ENCODE measurements around the gene SLAIN2.
"Not testable (repeated sequence)": the region's sequence is repeated elsewhere in the genome, so short reads cannot be mapped to it uniquely, and the experiment has no call there.

SLAIN2 gene

DNA sequence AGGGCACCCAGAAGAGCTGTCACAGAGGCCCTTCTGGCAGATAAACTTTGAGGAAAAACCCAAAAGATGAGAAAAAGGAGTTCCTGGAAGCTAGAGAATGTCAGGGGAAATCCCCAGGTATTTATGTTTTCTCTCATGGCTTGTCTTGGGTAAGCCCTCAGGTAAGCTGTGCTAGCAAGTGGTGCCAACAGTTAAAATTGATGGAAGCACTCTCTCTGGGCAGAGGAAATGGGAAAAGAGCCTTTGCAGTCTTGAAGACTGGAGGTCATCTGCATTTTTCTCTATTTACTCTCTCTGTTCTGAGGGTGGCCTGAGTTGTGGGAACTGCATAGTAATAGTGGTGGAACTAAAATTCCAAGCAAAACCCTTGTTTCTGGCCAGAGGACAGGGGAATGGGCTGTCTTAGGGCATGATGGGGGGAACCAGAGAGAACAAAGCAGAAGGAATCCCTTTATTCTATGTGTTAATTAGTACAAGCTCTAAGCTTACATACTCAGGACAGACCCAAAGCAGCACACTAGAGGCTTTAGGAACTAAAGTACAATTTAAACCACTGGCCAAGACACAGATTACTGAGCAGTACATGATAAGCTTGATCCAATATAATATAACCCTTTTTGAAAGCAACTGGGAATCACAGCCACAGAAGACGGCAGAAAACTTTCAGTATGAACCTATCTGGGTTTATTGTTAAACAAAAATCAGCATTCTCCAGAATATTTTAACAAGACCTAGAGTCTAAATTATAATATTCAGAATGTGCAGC lies 88.6 kb downstream of the SLAIN2 start:
- no peak overlapping the region for H3K9ac ChIP-seq (ENCODE audit: low read length)
- no peaks in the 10 kb centered on the region for H3K36me3 ChIP-seq (ENCODE audit: control insufficient read depth, insufficient read depth, low read length)
- H3K4me3 ChIP-seq (ENCODE audit: low read length), result no peak overlapping the region
- no peak overlapping the region for H3K27ac ChIP-seq (ENCODE audit: low read depth, low read length)
- H3K4me1 ChIP-seq (ENCODE audit: control insufficient read depth, insufficient read depth, low read length), result no peaks in the 10 kb centered on the region
- H3K27me3 ChIP-seq (ENCODE audit: control insufficient read depth, insufficient read depth, low read length), result no peaks in the 10 kb centered on the region

DNA sequence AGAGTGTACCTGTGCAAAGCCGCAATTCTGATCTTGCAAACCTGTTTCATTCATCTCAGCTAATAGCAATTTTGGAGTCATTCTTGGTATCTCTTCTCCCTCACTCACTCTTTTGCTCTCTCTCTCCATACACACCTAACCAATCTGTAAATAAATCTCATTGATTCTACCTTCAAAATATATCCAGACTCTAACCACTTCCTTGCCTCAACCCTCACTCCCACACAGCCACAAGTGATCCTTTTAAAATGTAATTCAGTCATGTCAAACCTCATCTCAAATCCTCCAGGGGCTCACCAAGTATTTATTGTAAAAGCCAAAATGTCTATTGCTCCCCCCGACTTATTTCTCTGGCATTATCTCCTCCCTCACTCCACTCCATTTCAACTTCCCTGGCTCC lies 90.1 kb downstream of the SLAIN2 start:
- H3K4me3 ChIP-seq (ENCODE audit: low read length), result no peak overlapping the region
- H3K36me3 ChIP-seq (ENCODE audit: control insufficient read depth, insufficient read depth, low read length), result no peaks in the 10 kb centered on the region
- no peaks in the 10 kb centered on the region for H3K27me3 ChIP-seq (ENCODE audit: control insufficient read depth, insufficient read depth, low read length)
- H3K4me1 ChIP-seq (ENCODE audit: control insufficient read depth, insufficient read depth, low read length), result no peaks in the 10 kb centered on the region
- no peak overlapping the region for H3K27ac ChIP-seq (ENCODE audit: low read depth, low read length)
- no peak overlapping the region for H3K9ac ChIP-seq (ENCODE audit: low read length)

DNA sequence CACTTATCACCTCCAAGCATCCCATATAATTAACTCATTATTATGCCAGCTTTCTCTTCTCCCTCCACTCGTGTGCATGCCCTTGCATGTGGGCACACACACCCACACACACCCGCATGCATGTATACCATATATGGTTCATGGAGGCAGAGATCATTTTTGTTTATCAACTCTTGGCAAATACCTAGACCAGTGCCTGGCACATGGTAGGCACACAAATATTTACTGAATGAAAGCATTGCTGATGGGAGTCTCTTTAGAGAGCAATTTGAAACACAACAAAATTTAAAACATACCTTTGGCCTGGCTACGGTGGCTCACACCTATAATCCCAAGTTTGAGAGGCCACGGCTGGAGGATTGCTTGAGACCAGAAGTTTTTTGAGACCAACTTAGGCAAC lies 90.7 kb downstream of the SLAIN2 start:
- H3K36me3 ChIP-seq (ENCODE audit: control insufficient read depth, insufficient read depth, low read length), result no peaks in the 10 kb centered on the region
- no peaks in the 10 kb centered on the region for H3K27me3 ChIP-seq (ENCODE audit: control insufficient read depth, insufficient read depth, low read length)
- no peak overlapping the region for H3K9ac ChIP-seq (ENCODE audit: low read length)
- no peak overlapping the region for H3K27ac ChIP-seq (ENCODE audit: low read depth, low read length)
- no peaks in the 10 kb centered on the region for H3K4me1 ChIP-seq (ENCODE audit: control insufficient read depth, insufficient read depth, low read length)
- no peak overlapping the region for H3K4me3 ChIP-seq (ENCODE audit: low read length)

DNA sequence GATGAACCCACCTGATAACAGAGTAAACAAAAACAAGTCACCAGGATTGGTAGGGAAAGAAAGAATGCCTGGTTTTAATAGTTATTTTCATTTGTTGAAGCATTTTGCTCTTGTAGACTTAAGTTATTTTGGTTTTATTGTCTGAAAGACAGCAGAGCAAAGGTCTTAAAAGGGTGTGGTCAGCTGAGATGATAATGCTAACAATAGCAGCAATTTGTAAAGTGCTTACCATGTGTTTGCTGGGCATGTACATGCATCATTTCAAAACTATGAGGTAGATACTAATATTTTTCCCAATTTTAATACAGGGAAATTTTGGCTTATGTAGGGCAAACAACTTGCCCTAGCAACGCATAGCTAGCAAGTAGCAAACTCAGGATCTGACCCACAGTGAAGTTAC lies 95.0 kb downstream of the SLAIN2 start:
- H3K27me3 ChIP-seq (ENCODE audit: control insufficient read depth, insufficient read depth, low read length), result no peaks in the 10 kb centered on the region
- no peak overlapping the region for H3K27ac ChIP-seq (ENCODE audit: low read depth, low read length)
- no peak overlapping the region for H3K4me3 ChIP-seq (ENCODE audit: low read length)
- H3K36me3 ChIP-seq (ENCODE audit: control insufficient read depth, insufficient read depth, low read length), result no peaks in the 10 kb centered on the region
- no peaks in the 10 kb centered on the region for H3K4me1 ChIP-seq (ENCODE audit: control insufficient read depth, insufficient read depth, low read length)
- H3K9ac ChIP-seq (ENCODE audit: low read length), result no peak overlapping the region

DNA sequence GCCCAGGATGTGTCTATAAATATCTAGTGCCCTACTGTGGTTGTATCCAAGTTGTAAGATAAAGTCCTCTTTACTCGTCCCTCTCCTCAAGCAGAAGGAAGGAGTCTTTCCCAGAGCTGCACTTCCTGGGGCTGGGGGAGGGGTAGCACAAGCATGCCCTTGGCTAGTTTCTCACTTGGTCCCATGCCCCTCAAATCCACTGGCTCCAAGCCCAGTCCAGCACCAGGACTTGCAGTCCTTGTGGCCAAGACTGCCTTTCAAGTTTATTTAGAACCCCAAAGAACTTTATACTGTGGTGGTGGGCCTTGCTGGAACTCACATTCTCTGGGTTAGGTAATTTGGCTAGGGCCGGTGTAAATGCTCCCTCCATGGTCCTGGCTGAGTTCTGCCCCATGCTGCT lies 98.7 kb downstream of the SLAIN2 start:
- no peak overlapping the region for H3K9ac ChIP-seq (ENCODE audit: low read length)
- no peaks in the 10 kb centered on the region for H3K4me1 ChIP-seq (ENCODE audit: control insufficient read depth, insufficient read depth, low read length)
- H3K36me3 ChIP-seq (ENCODE audit: control insufficient read depth, insufficient read depth, low read length), result no peaks in the 10 kb centered on the region
- no peak overlapping the region for H3K4me3 ChIP-seq (ENCODE audit: low read length)
- no peaks in the 10 kb centered on the region for H3K27me3 ChIP-seq (ENCODE audit: control insufficient read depth, insufficient read depth, low read length)
- H3K27ac ChIP-seq (ENCODE audit: low read depth, low read length), result no peak overlapping the region

DNA sequence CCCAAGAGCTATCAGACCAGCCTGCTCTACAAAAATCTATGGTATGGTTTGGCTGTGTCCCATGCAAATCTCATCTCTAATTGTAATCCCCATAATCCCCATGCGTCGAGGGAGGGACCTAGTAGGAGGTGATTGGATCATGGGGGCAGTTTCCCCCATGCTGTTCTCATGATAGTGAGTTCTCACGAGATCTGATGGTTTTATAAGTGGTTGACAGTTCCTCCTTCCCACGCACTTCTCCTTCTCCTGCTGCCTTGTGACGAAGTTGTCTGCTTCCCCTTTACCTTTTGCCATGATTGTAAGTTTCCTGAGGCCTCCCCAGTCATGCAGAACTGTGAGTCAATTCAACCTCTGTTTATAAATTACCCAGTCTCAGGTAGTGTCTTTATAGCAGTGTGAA lies 99.6 kb downstream of the SLAIN2 start:
- not testable (repeated sequence) for H3K36me3 ChIP-seq (ENCODE audit: control insufficient read depth, insufficient read depth, low read length); H3K4me3 ChIP-seq (ENCODE audit: low read length); H3K4me1 ChIP-seq (ENCODE audit: control insufficient read depth, insufficient read depth, low read length); H3K27ac ChIP-seq (ENCODE audit: low read depth, low read length); H3K9ac ChIP-seq (ENCODE audit: low read length); H3K27me3 ChIP-seq (ENCODE audit: control insufficient read depth, insufficient read depth, low read length)

DNA sequence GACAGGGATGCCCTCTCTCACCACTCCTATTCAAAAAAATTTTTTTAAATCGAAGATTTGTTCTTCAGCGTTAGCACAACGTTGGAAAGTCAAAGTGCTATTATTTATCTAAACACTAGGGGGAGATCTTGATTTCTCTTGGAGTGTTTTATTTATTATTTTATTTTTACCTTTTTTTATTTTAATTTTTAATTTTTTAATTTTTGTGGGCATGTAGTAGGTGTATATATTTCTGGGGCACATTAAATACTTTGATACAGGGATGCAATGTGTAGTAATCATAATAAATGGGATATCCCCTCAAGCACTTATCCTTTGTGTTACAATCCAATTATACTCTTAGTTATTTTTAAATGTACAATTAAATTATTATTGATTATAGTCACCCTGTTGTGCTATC lies 104.4 kb downstream of the SLAIN2 start:
- Histone ChIP-seq H3K27ac (ENCODE audit: low read depth, low read length) (no peak overlapping the region), H3K4me1 (ENCODE audit: control insufficient read depth, insufficient read depth, low read length) (no peaks in the 10 kb centered on the region), H3K4me3 (ENCODE audit: low read length) (no peak overlapping the region), H3K27me3 (ENCODE audit: control insufficient read depth, insufficient read depth, low read length) (no peaks in the 10 kb centered on the region), H3K36me3 (ENCODE audit: control insufficient read depth, insufficient read depth, low read length) (no peaks in the 10 kb centered on the region), H3K9ac (ENCODE audit: low read length) (no peak overlapping the region)

DNA sequence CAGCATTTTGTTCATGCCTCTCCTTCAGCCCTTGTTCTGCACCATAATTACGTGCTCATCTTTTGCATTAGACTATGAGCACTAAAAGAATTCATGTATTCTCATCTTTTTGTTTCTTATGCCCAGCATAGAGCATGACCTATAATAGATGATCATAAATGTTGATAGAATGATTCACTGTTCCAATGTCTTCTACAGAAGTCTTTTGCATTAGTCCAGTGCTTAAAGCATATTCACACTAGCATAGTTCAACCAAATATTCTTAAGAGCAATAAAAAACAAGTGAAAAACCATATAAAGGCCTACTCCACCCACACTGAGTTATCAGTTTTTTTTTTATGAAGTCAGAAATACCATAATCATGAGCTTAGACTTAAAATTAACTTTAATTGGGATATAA lies 105.3 kb downstream of the SLAIN2 start:
- H3K27me3 ChIP-seq (ENCODE audit: control insufficient read depth, insufficient read depth, low read length), result no peaks in the 10 kb centered on the region
- H3K4me3 ChIP-seq (ENCODE audit: low read length), result no peak overlapping the region
- H3K36me3 ChIP-seq (ENCODE audit: control insufficient read depth, insufficient read depth, low read length), result no peaks in the 10 kb centered on the region
- no peaks in the 10 kb centered on the region for H3K4me1 ChIP-seq (ENCODE audit: control insufficient read depth, insufficient read depth, low read length)
- no peak overlapping the region for H3K27ac ChIP-seq (ENCODE audit: low read depth, low read length)
- H3K9ac ChIP-seq (ENCODE audit: low read length), result no peak overlapping the region

DNA sequence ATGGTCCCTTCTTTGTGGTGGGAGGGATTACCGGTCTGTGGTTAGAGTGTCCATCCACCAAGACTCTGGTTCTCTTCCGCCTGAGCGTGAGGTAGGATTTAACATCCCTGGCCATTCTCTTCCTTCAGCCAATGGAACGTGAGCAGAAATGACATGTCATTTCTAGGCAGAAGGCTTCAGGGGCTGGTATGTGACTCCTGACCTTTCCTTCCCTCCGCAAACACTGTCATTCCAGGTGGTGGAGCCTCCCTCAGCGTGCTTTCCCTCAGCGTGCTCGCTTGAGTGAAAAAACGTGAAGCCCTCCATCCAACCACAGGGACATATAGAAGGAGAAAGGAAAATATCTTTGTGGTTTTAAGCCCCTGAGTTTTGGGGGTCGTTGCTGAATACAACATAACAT lies 107.8 kb downstream of the SLAIN2 start:
- no peaks in the 10 kb centered on the region for H3K36me3 ChIP-seq (ENCODE audit: control insufficient read depth, insufficient read depth, low read length)
- H3K27ac ChIP-seq (ENCODE audit: low read depth, low read length), result no peak overlapping the region
- no peaks in the 10 kb centered on the region for H3K4me1 ChIP-seq (ENCODE audit: control insufficient read depth, insufficient read depth, low read length)
- no peak overlapping the region for H3K4me3 ChIP-seq (ENCODE audit: low read length)
- H3K9ac ChIP-seq (ENCODE audit: low read length), result no peak overlapping the region
- no peaks in the 10 kb centered on the region for H3K27me3 ChIP-seq (ENCODE audit: control insufficient read depth, insufficient read depth, low read length)

DNA sequence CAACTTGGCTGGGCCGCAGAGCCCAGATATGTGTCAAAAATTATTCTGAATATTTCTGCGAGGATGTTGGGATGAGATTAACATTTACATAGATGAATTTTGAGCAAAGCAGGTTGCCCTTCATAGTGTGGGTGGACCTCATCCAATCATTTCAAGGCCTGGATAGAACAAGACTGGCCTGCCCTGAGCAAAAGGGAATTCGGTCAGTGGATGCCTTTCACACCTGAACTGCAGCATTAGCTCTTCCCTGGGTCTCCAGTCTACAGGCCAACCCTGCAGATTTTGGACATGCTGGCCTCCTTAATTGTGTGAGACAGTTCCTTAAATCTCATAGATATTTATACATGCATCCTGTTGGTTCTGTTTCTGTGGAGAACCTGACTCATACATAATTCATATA lies 109.4 kb downstream of the SLAIN2 start:
- Histone ChIP-seq H3K4me1 (ENCODE audit: control insufficient read depth, insufficient read depth, low read length) (no peaks in the 10 kb centered on the region), H3K9ac (ENCODE audit: low read length) (no peak overlapping the region), H3K36me3 (ENCODE audit: control insufficient read depth, insufficient read depth, low read length) (no peaks in the 10 kb centered on the region), H3K4me3 (ENCODE audit: low read length) (no peak overlapping the region), H3K27me3 (ENCODE audit: control insufficient read depth, insufficient read depth, low read length) (no peaks in the 10 kb centered on the region), H3K27ac (ENCODE audit: low read depth, low read length) (no peak overlapping the region)

DNA sequence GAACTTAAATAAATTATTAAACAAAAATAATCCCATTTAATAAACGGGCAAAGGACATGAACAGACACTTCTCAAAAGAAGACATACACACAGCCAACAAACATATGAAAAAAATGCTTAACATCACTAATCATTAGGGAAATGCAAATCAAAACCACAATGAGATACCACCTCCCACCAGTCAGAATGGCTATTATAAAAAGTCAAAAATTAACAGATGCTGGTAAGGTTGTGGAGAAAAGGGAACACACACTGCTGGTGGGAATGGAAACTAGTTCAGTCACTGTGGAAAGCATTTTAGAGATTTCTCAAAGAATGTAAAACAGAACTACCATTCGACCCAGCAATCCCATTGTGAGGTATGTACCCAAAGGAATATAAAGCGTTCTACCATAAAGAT lies 110.3 kb downstream of the SLAIN2 start:
- H3K9ac ChIP-seq (ENCODE audit: low read length); H3K4me3 ChIP-seq (ENCODE audit: low read length); H3K36me3 ChIP-seq (ENCODE audit: control insufficient read depth, insufficient read depth, low read length); H3K27me3 ChIP-seq (ENCODE audit: control insufficient read depth, insufficient read depth, low read length); H3K4me1 ChIP-seq (ENCODE audit: control insufficient read depth, insufficient read depth, low read length); H3K27ac ChIP-seq (ENCODE audit: low read depth, low read length): not testable (repeated sequence)

DNA sequence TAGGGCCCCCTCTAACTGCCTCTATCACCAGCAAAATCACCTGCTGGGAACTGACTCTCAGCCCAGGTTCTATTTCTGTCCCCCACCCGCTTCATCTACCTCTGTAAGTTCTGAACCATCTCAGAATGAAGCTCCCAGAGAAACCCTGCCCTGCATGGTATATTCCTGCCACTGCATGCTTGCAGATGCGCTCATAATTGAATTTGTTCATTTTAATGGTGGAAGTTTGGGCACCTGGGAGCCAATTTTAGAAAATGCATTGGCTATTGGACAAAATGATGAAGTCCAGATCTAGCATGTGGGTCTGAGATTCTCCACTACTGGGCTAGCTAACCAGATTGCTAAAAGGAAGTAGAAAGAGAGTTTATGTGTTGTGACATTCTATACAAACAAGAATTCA lies 113.3 kb downstream of the SLAIN2 start:
- H3K36me3 ChIP-seq (ENCODE audit: control insufficient read depth, insufficient read depth, low read length), result no peaks in the 10 kb centered on the region
- H3K4me1 ChIP-seq (ENCODE audit: control insufficient read depth, insufficient read depth, low read length), result no peaks in the 10 kb centered on the region
- no peak overlapping the region for H3K27ac ChIP-seq (ENCODE audit: low read depth, low read length)
- no peak overlapping the region for H3K9ac ChIP-seq (ENCODE audit: low read length)
- no peaks in the 10 kb centered on the region for H3K27me3 ChIP-seq (ENCODE audit: control insufficient read depth, insufficient read depth, low read length)
- no peak overlapping the region for H3K4me3 ChIP-seq (ENCODE audit: low read length)

DNA sequence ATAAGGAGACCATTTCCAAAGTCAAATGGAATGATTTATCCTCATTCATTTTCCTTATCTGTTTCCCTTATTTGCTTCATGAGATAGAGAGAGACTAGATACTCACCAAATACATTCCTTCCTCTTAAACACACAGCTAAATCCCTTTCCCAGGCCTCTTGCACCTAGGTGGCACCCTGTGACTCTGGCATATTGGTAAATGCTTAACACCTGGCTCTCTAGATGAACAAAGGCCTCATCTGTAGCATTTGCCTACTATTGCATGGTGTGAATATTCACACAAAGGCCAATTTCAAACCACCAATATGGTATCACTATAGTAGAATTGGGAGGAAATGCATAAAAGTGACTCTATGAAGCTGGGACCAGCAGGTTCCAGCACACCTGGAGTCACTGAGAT lies 119.7 kb downstream of the SLAIN2 start:
- Histone ChIP-seq H3K4me1 (ENCODE audit: control insufficient read depth, insufficient read depth, low read length) (no peaks in the 10 kb centered on the region), H3K4me3 (ENCODE audit: low read length) (no peak overlapping the region), H3K27ac (ENCODE audit: low read depth, low read length) (no peak overlapping the region), H3K36me3 (ENCODE audit: control insufficient read depth, insufficient read depth, low read length) (no peaks in the 10 kb centered on the region), H3K9ac (ENCODE audit: low read length) (no peak overlapping the region), H3K27me3 (ENCODE audit: control insufficient read depth, insufficient read depth, low read length) (no peaks in the 10 kb centered on the region)

Measured in rectal smooth muscle tissue (tissue), 1 donor.